Prostate gland (tissue), 2 donors: ENCODE measurements around the gene FUCA1.

Source experiments
- CTCF ChIP-seq, 4 experiments: fragments of 200-600 bp in 2 of 4; fragments of 450-650 bp in 2 of 4; sonication (generic) in 2 of 4; IDR thresholded peaks; 1 replicate in 3 of 4; 2 replicates in 1 of 4; pipeline ENCODE4 v1.5.1; 2016 to 2019; ENCODE audit warnings: antibody characterized with exemption in 4 of 4, mild to moderate bottlenecking in 2 of 4, moderate library complexity in 2 of 4
- POLR2A ChIP-seq: fragments of 450-650 bp; IDR thresholded peaks from one replicate; pipeline ENCODE4 v1.6.1; 2016; ENCODE audit warnings: antibody characterized with exemption, mild to moderate bottlenecking
- POLR2AphosphoS5 ChIP-seq: sonication (generic); formaldehyde crosslinking; IDR thresholded peaks from one replicate; pipeline ENCODE4 v1.6.1; 2017; ENCODE audit warnings: antibody characterized with exemption

- TF ChIP-seq POLR2A (no peak), CTCF (IDR thresholded peaks at IDR 0.05) (no peak), POLR2AphosphoS5 (no peak)
Observed at GRCh38 chr1:23836037-23836436, 32.1 kb downstream of the FUCA1 start.
